ENCODE measurements around the gene PATJ. TPM values are rescaled to one million over a fixed set of nuclear protein-coding genes. Genes with fewer than 3 reads are reported as not detected.
"Not testable (repeated sequence)": the region's sequence is repeated elsewhere in the genome, so short reads cannot be mapped to it uniquely, and the experiment has no call there.

The PATJ gene
- total RNA-seq, 1 experiment from 2014 or later, result 57.9 TPM

DNA sequence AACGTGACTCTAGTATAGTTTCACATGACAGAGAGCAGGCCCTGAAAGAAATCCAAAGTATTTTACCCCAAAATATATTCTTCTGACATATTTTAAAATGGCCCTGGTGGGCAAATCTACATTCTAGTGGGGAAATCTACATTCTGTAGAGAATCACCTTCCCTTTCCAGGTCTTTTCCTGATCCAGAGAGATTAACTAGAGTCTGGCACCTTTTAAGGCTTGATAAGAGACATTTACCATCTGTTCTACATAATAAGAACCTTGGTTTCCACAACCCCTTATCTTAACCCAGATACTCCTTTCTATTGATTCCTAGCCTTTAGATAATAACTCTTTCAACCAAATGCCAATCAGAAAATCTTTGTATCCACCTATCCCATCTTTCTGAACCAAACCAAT, 435.3 kb downstream of the PATJ start:
- Mint-ChIP-seq H3K27me3 (ENCODE audit: low read depth) (no peaks in the 10 kb centered on the region), H3K9me3 (no peaks in the 10 kb centered on the region), H3K27ac (peak overlapping the region; percentile 92), H3K4me3 (no peak overlapping the region), H3K4me1 (peaks cover 72% of the 10 kb centered on the region), H3K36me3 (no peaks in the 10 kb centered on the region)
- TF ChIP-seq, protein P1, sequence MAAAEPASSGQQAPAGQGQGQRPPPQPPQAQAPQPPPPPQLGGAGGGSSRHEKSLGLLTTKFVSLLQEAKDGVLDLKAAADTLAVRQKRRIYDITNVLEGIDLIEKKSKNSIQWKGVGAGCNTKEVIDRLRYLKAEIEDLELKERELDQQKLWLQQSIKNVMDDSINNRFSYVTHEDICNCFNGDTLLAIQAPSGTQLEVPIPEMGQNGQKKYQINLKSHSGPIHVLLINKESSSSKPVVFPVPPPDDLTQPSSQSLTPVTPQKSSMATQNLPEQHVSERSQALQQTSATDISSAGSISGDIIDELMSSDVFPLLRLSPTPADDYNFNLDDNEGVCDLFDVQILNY (CRISPR knock-in tag; IDR thresholded peaks at IDR 0.05), result no peak
- TF ChIP-seq NR1H2 (CRISPR knock-in tag; IDR thresholded peaks at IDR 0.05), result no peak
- TF ChIP-seq FOXK1 (CRISPR knock-in tag; IDR thresholded peaks at IDR 0.05), result no peak
- no peak for TF ChIP-seq RORB (CRISPR knock-in tag; IDR thresholded peaks at IDR 0.05)
- TF ChIP-seq ZNF219 (CRISPR knock-in tag; IDR thresholded peaks at IDR 0.05; ENCODE audit: borderline replicate concordance), result no peak
- no peak for DNase-seq (ENCODE audit: low spot score)
- CTCF ChIA-PET, result no interaction called here
- POLR2A ChIA-PET, result no interaction called here
- no peak for ATAC-seq

DNA sequence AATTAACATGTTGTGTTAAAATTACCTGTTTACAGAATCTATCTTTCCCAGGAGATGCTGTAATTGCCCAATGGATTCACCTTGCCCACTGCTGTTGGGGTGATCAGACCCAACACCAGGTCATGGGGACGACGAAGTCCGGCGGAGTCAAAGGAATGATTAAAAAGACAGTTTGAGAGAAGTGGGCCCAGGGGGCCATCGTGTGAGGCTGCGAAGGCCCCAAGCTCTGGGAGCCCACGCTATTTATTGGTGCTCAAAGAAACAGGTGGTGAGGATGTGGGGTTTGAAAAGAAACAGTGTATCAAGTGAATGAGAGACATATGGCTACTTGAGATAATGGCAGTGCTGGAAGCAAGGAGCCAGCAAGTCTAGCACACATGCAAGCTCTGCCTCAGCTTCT, 436.1 kb downstream of the PATJ start:
- Mint-ChIP-seq H3K4me1 (peaks cover 80% of the 10 kb centered on the region), H3K4me3 (no peak overlapping the region), H3K36me3 (no peaks in the 10 kb centered on the region), H3K27me3 (ENCODE audit: low read depth) (no peaks in the 10 kb centered on the region), H3K9me3 (no peaks in the 10 kb centered on the region), H3K27ac (no peak overlapping the region)
- CTCF ChIA-PET, result no interaction called here
- no peak for DNase-seq (ENCODE audit: low spot score)
- no peak for TF ChIP-seq PRRX2 (CRISPR knock-in tag; IDR thresholded peaks at IDR 0.05)
- TF ChIP-seq, protein P2, sequence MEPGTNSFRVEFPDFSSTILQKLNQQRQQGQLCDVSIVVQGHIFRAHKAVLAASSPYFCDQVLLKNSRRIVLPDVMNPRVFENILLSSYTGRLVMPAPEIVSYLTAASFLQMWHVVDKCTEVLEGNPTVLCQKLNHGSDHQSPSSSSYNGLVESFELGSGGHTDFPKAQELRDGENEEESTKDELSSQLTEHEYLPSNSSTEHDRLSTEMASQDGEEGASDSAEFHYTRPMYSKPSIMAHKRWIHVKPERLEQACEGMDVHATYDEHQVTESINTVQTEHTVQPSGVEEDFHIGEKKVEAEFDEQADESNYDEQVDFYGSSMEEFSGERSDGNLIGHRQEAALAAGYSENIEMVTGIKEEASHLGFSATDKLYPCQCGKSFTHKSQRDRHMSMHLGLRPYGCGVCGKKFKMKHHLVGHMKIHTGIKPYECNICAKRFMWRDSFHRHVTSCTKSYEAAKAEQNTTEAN (CRISPR knock-in tag; IDR thresholded peaks at IDR 0.05), result no peak
- TF ChIP-seq MYBL2 (CRISPR knock-in tag; IDR thresholded peaks at IDR 0.05), result no peak
- TF ChIP-seq, protein P3, sequence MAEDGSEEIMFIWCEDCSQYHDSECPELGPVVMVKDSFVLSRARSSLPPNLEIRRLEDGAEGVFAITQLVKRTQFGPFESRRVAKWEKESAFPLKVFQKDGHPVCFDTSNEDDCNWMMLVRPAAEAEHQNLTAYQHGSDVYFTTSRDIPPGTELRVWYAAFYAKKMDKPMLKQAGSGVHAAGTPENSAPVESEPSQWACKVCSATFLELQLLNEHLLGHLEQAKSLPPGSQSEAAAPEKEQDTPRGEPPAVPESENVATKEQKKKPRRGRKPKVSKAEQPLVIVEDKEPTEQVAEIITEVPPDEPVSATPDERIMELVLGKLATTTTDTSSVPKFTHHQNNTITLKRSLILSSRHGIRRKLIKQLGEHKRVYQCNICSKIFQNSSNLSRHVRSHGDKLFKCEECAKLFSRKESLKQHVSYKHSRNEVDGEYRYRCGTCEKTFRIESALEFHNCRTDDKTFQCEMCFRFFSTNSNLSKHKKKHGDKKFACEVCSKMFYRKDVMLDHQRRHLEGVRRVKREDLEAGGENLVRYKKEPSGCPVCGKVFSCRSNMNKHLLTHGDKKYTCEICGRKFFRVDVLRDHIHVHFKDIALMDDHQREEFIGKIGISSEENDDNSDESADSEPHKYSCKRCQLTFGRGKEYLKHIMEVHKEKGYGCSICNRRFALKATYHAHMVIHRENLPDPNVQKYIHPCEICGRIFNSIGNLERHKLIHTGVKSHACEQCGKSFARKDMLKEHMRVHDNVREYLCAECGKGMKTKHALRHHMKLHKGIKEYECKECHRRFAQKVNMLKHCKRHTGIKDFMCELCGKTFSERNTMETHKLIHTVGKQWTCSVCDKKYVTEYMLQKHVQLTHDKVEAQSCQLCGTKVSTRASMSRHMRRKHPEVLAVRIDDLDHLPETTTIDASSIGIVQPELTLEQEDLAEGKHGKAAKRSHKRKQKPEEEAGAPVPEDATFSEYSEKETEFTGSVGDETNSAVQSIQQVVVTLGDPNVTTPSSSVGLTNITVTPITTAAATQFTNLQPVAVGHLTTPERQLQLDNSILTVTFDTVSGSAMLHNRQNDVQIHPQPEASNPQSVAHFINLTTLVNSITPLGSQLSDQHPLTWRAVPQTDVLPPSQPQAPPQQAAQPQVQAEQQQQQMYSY (CRISPR knock-in tag; IDR thresholded peaks at IDR 0.05), result no peak
- no peak for TF ChIP-seq ZNF416 (CRISPR knock-in tag; IDR thresholded peaks at IDR 0.05)
- TF ChIP-seq, protein P4, sequence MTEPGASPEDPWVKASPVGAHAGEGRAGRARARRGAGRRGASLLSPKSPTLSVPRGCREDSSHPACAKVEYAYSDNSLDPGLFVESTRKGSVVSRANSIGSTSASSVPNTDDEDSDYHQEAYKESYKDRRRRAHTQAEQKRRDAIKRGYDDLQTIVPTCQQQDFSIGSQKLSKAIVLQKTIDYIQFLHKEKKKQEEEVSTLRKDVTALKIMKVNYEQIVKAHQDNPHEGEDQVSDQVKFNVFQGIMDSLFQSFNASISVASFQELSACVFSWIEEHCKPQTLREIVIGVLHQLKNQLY (CRISPR knock-in tag; IDR thresholded peaks at IDR 0.05), result no peak
- TF ChIP-seq, protein P5, sequence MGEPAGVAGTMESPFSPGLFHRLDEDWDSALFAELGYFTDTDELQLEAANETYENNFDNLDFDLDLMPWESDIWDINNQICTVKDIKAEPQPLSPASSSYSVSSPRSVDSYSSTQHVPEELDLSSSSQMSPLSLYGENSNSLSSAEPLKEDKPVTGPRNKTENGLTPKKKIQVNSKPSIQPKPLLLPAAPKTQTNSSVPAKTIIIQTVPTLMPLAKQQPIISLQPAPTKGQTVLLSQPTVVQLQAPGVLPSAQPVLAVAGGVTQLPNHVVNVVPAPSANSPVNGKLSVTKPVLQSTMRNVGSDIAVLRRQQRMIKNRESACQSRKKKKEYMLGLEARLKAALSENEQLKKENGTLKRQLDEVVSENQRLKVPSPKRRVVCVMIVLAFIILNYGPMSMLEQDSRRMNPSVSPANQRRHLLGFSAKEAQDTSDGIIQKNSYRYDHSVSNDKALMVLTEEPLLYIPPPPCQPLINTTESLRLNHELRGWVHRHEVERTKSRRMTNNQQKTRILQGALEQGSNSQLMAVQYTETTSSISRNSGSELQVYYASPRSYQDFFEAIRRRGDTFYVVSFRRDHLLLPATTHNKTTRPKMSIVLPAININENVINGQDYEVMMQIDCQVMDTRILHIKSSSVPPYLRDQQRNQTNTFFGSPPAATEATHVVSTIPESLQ (CRISPR knock-in tag; IDR thresholded peaks at IDR 0.05), result no peak
- TF ChIP-seq NFYB (CRISPR knock-in tag; conservative IDR thresholded peaks at IDR 0.05; ENCODE audit: low read depth), result no peak
- TF ChIP-seq SP1 (CRISPR knock-in tag; conservative IDR thresholded peaks at IDR 0.05), result no peak
- POLR2A ChIA-PET, result no interaction called here
- no peak for ATAC-seq

DNA sequence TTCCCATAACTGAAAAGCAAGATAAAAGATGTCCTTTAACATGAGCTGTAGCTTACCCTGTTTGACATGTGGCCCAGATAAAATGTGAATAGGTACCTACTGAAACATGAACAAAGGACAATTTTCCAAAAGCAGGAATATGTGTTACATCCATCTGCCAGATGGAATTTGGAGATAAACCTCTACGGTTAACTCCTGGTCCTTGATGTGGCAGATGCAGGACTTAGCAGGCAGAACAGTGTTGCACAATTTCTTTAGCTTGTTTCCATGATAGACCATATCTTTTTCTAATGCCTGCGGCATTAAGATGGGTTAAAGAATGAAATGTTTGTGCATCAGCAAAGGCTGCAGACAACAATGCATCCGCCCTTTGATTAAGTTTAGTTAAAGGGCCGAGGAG, 437.8 kb downstream of the PATJ start:
- H3K4me3 Mint-ChIP-seq; H3K27me3 Mint-ChIP-seq (ENCODE audit: low read depth); DNase-seq (ENCODE audit: low spot score); ATAC-seq; H3K9me3 Mint-ChIP-seq; POLR2A ChIA-PET; H3K36me3 Mint-ChIP-seq: not testable (repeated sequence)
- CTCF ChIA-PET, result interaction anchor here (0.6 kb wide), 1 partner anchor 50 kb away, joined by 3 read pairs; no protein-coding TSS in a partner anchor
- Mint-ChIP-seq H3K27ac (peak overlapping the region; percentile 98; the same call in 1 of the 2 replicates), H3K4me1 (peaks cover 87% of the 10 kb centered on the region)

All from WTC11 (cell line).